GM18498 (cell line): ENCODE results near the gene SP5.
"Not testable (repeated sequence)": the region's sequence is repeated elsewhere in the genome, so short reads cannot be mapped to it uniquely, and the experiment has no call there.

Source experiments
- ATAC-seq: cut with Tn5 transposase; IDR thresholded peaks from one replicate; pipeline ENCODE4 v1.9.1; 2021; ENCODE audit warnings: mild to moderate bottlenecking, moderate library complexity; ENCODE audit not compliant: unreplicated experiment

Gene SP5

DNA sequence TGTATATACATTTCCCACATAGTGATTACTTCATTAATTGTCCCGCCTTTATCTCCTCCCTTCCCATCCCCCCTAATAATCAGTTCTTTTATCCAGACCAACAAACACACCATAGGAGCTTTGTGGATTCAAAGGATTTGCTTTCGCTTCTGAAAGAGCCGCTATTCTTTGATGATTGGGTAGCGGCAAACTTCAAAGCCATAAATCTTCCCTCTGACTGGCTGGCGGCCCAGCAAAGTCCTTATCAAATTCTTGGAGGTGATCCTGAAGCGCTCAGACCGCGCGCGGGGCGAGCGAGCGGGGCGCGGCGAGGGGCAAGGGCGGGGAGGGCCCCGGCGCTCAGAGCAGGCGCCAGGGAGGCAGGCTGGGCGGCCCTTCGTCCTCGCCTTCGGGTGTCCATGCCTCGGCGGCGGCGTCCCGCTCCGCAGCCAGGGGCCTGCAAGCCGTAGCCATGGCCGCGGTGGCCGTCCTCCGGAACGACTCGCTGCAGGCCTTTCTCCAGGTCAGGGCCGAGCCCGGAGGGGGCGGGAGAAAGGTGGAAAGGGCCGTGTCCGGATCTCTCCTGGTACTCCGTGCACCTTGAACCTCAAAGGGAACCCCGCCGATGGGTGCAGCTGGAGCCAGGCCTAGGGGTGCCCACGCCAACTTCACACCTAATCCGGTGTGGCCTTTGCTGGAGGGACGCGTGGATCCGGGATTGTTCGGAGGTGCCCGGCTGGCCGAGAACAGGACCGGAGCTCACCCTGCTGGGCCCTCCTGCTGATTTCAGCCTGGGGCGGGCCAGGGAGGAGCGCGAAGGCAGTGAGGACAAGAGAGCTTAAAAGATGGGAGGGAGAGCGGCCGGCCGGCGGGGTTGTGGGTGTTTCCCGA, at the start of gene SP5:
TSS of gene SP5 (plus strand) at position 276 of the 870 bp plus-strand sequence. CDS start at position 452, 176 bp downstream.
- no peak for ATAC-seq

DNA sequence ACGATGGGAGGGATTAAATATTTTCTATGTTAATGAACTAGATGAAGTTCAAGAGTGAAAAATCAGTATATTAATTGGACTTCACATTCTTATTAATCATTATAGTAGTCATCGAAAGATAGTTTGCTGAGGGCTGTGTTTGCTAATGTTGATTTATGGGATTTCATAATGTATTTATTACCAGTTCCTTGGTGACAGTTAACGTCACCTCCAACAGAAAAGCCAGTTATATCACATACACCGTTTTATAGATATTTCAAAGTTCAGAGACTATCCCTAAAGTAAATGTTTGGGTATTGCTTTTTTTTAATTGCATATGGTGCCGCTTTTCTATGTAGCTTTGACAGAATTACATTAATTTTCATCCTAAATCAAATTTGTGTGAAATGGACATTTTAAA, 49.4 kb upstream of the SP5 start:
- ATAC-seq = no peak

DNA sequence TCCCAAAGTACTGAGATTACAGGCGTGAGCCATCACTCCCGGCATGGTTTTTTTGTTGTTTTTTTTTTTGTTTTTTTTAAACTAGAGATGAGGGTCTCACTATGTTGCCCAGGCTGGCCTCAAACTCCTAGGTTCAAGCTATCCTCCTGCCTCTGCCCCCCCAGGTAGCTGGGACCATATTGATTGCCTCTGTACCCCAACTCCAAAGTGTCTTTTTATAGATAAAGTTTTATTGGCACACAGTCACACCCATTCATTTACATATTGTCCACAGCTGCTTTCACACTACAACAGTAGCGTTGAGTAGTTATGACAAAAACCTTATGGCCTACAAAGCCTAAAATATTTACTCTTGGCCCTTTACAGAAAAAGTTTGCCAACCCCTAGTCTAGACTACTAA, 45.2 kb upstream of the SP5 start:
- no peak for ATAC-seq

DNA sequence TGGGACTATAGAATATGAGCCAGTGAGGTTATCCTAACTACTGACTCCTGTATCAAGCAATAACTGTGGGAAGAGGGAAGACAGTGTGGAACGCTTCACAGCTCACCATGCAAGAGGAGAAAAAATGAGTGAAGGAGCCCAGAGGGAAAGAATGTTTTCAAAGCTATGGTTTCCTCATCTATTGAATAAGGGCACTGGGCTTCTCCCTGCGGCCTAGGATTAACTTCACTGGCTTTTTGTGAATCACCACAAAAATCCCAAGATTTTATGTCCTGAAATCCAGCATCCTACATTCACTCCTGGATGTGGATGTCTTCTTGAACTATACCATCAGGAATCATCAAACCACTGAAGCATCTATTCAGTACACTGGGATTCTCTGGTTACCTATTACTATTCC, 44.5 kb upstream of the SP5 start:
- ATAC-seq = no peak

DNA sequence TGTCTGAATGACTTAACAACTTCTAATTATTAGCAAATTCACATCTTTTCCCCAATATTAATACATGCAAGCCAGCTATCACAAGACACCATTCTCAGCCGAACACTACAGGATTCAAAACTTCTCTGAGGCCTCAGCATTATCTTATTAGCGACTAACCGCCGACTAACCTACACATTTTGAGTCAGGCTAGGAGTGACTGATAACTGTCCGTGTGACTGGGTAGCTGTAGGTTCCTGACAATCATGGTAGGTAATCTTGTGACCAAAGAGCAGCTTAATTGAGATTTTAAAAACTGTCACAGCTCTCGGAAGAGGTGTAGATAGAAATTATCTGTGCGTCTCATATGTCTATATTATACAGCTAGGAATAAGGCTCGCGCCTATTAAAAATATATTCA, 44.1 kb upstream of the SP5 start:
- no peak for ATAC-seq

DNA sequence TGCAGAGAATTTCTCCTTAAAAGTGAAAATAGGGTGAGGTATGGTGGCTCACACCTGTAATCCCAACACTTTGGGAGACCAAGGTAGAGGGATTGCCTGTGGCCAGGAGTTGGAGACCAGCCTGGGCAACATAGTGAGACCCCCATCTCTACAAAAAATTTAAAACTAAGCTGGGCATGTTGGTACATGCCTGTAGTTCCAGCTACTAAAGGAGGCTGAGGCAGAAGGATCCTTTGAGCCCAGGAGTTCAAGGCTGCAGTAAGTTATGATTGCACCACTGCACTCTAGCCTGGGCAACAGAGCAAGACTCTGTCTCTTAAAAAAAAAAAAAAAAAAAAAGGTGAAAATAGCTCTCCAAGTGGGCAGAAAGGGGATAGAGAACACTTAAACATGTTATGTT, 40.9 kb upstream of the SP5 start:
- ATAC-seq = not testable (repeated sequence)

DNA sequence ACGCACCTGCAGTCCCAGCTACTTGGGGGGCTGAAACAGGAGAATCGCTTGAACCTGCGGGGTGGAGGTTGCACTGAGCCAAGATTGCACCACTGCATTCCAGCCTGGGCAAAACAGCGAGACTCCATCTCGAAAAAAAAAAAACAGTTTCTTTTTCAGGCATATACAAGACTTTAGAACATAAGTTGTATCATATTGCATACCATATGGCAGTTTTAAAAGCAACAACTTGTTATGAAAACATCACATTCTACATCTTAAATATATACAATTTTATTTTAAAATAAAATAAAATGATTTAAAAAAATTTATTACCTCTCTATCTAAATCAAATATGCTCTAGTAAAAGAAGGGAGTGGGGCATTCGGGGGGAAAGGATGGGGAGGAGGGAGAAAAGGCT, 39.4 kb upstream of the SP5 start:
- no peak for ATAC-seq

DNA sequence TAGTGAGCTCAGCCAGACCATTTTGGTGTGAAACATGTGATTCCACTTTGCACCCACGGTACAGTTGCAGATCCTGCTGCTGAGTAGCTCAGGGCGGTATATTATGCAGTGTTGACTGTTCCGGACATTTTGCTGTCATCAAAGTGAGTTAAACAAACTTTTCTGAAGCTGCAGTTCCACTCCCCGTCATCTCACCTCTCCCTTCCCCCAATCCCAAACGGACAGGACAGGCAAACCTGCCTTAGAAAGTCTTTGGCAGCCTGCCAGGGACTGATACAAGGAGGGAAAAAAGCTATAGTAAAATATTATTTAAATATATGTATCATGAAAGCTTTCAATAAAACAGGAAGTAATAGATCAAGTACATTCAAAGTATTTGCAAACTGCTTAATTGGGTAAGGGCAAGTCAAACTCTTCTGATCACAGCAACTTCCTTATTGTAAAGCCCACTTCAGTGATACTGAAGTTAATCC, 35.5 kb upstream of the SP5 start:
- ATAC-seq = no peak

DNA sequence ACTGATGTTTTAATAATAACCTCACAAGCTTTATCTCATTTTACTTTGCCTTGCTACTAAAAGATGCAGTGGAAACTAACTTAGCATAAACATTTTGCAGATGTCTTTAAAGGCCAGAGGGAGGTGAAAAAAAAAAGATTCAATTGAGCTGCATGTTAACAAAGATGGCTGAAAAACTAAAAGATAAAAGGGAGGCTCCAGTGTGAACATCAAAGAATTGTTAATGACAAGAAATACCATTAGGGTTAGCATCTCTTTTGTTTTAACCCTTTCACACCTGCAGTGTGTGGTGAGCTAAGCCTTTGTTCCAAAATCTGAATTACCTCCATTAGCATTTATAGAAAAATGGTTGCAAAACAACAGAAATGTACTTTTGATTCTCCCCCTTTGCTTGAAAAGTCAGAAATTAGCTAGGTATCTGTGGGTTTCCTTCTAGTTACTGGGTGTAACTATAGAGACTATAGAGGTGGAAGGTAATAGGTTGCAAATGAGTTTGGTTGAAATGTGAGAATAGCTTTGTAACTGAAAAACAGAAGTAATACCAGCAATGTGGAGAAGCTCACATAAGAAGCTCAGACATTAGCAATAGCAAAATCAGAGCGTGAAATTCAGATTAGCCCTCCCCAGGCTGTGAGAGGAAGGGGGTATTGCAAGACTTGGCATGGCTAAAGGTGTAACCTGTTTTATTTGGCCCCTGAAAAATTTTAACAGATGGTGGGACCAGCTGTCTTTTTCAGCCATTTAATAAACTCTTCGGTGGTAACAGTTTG, 34.8 kb upstream of the SP5 start:
- ATAC-seq = peak; percentile 96

DNA sequence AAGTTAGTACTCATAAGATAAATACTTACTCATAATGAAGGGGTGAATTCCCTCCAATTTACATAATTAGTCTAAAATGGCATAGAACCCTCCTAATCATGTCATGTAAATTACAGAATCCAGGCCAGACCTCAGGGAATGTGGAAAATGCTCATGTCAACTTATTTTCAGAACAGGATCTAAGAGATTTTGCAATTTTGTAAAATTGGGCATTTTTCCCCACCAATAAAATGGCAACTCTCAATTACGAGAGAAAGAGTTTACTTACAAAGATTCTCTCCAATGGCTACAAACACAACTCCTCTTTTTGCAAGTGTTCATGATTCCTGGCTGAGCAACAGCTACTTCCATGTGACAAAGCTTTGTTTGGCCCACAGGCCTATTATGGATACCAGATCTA, 33.8 kb upstream of the SP5 start:
- ATAC-seq = no peak

DNA sequence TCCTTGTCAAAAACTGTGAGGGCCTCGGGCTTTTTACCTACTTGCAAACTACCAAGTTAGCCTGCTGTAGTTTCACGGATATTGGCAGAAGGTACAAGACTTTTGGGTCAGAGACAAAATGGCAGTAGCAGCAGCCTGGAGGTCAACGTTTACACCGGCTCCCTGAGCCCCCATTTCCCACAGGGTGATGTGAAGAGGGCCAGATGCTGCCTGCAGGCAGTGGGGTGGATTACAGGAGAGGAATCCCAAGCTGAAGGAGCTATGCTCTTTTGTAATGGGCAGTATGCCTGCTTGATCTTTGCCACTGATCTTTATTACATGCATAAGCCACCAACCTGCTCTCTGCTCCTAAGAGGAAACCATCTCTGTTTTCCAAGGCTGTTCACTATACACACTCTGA, 29.5 kb upstream of the SP5 start:
- ATAC-seq = no peak

DNA sequence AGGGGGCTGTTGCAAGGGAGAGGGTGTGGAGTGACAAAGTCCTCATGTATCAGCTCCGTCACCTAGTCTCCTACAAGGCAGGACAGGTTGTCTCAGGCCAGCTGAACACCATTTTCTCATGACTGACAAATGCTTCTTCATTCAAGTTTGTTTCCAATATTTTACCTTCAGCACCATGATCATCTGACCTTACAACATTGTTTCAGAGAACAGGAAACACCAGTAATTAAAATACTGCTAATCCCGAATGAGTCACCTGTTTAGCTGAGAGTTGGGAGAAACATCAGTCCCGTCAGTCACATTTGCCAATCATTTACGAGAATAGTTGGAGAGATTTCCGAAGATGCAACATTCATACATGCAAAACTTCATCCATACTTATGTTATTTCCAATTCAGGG, 25.7 kb upstream of the SP5 start:
- no peak for ATAC-seq

DNA sequence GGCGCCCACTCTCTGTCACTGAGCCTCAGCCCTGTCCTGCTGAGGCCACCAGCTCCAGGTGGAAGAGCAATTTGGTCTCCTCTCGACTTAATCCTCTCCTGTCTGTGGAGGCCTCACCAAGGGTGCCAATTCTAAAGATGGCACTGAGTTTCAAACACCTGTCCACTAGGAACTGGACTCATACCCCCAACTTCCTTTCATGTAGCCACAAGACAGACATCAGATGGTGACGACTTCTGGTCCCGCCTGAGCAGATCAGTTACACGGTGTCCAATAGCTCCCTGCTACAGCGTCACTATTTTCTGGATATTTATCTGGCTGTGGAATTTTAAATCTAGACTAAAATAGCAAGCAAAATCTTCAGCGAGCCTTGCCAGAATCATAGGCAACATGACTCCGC, 24.5 kb upstream of the SP5 start:
- no peak for ATAC-seq

DNA sequence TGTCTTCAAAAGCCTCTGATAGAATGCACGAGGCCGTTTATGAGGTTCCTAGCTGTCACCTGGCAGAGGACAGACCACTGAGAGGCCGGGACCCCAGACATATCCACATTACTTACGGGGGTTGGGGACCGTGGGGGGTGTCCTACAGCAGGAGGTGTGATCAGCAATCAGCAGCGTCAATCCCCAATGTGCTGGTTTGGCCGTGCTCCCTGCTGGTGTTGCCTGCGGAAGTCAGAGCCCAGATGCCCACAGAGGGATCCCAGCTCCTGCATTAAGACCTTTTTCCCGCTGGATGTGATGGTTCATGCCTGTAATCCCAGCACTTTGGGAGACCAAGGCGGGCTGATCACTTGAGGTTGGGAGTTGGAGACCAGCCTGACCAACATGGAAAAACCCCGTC, 20.8 kb upstream of the SP5 start:
- no peak for ATAC-seq

DNA sequence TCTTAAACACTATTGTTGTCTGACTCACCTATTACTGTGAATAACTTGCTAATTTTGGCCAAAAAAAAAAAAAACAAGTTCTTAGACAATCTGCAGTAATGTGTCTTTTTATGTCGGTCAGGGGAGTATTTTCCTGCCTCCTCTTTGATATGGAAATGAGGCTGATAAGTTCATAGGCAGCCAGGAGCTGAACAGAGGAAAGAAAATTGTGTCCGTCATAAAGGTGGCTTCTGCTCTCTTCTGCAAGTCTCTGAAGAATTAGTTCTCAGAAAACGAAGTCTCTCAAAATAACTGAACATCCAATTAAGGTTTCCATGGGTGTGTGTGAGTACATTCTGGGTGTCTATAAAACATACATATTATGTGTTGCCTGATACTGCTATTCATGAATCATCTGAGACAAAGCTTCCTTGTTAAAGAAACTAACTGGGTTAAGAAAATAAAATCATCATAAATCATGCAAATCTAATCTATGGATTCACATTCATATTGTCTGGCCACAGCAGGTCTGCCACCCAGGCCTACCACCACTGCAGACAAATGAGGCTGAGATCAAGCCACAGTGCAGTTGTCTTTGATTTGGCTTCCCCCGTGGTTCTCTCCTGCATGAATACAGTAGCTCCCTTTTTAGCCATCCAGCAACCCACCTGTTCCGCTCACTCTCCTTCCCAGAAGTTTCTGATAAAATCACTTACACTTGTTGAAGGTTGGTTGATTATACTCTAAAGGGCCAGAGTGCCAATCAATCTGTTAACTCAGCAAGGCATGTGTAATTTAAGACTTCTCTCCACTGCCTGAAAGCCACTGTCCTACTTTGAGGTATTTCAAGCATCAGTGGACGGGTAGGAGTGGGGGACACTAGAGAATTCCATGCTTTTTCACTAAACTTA, 19.4 kb upstream of the SP5 start:
- ATAC-seq = no peak

DNA sequence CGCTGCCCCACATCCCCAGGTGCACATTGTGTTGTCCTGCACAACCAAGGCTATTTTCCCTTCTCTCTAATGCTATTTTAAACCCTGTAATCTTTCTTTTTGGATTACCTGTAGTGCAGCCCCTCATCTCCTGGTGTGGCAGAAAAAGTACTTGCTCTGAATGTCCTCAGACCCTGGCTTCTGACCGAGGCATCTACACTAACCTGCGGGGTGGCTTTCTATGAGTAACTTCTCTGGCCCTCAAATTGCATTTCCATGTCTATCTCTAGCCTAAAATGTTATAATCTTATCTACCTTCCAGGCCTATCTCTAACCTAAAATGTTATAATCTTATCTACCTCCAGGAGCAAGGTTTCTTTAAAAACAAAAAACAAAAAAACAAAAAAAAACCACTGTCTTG, 18.2 kb upstream of the SP5 start:
- ATAC-seq = no peak

DNA sequence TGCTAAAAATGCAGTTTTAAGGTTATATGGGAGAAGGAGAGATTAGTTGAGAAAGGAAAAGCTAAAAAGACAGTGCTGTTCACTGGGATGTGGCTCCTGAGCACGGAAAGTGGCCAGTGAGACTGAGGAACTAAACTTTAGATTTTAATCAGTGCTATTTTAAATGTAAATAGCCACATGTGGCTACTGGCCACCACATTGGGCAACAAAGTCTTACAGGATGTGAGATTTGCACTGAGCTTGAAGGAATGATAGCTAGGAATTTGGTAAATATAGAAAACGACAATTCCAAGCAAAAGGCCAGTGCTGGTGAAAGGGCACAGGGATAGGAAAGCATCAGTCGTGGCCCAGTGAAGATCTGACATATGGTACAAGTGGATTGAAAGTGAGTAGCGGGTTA, 14.1 kb upstream of the SP5 start:
- no peak for ATAC-seq

DNA sequence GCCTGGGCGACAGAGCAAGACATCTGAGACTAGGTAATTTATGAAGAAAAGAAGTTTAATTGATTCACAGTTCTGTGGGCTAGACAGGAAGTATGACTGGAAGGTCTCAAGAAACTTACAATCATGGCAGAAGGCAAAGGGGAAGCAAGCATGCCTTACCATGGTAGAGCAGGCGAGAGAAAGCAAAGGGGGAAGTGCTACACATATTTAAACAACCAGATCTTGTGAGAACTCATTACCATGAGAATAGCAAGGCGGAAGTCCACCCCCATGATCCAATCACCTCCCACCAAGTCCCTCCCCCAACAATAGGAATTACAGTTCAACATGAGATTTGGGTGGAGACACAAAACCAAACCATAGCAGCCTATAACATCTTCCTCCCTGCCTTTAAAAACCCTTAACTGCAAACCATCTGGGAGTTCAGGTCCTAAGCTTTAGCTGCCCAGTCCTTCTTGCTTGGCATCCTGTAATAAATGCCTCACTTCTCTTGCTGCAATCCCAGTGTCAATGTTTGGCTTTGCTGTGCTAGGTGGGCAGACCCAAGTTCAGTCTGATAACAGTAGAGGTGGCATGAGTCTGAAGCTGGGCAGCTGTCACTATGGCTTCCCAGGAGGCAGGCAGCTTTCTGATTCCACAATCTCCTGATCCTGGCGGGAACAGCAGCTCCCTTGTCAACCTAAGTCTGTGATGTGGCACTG, 11.2 kb upstream of the SP5 start:
- no peak for ATAC-seq

DNA sequence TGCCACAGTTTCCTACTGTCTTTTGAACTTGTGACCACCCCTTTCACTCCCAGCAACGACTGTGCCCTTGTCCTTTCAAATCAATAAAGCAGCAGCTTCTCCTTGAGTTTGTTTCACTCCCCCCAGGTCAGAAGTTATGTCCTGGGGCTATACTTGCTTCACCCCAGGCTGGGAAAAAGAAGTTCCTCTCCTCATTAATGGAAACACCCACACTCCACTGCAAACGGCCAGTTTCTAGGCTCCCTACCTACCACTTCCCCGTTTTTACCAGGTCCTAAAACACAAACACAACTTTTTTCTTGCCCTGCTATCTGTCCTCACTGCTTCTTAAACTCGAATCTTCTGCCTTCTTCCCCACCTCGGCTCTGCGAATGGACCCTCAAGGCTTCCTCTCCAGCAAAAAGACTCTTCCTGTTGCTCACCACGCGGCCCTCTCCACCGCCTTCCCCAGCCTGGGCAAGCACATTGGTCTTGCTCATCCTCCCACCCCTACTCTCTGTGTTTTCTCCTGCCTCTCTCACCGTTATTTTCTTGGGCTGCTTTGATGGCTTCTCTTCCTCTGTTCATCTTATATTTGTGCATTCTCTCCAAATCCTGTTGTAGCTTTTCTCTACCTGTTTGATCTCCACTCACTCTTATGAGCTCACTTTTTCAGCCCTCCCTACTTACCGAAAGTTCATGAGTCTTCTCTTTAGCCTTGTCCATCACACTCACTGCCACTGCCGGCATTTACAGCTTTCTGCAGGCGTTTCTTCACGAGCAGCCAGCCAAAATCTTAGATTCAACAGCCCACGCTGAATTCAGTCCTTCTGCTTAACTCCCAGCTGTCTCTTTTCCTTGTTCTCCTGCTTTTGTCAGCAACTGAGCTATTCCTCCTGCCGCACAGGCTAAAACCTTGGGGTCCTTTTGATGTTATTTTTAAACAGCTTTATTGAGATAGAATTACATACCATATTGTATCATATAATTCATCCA, 7.0 kb upstream of the SP5 start:
- no peak for ATAC-seq
